GM23338 (cell line): ENCODE measurements around the gene MYL4. TPM values are rescaled to one million over a fixed set of nuclear protein-coding genes. Genes with fewer than 3 reads are reported as not detected.

Experiments used
- ATAC-seq: fragments of 200-7000 bp; cut with Tn5 transposase; 3 replicates; pipeline ENCODE4 v1.9.1; 2020
- DNase-seq: peaks from one replicate; pipeline ENCODE4 v3.0.0-alpha.2; 2015; ENCODE audit warnings: low spot score
- H2AFZ ChIP-seq: fragments of 200-600 bp; sonication (generic); 2 replicates; pipeline ENCODE4 v1.8.0; 2016; ENCODE audit warnings: antibody characterized with exemption, mild to moderate bottlenecking, moderate library complexity
- H3F3A ChIP-seq: fragments of 200-600 bp; sonication (generic); replicated peaks from 2 replicates; pipeline ENCODE4 v1.8.0; 2017; ENCODE audit warnings: antibody characterized with exemption, mixed run types, low read depth
- H3K27ac ChIP-seq: fragments of 200-600 bp; sonication (generic); 2 replicates; pipeline ENCODE4 v1.6.1; 2016; ENCODE audit warnings: low read depth
- H3K27me3 ChIP-seq: fragments of 200-600 bp; sonication (generic); 2 replicates; pipeline ENCODE4 v1.8.0; 2016; ENCODE audit warnings: mild to moderate bottlenecking, mixed run types, moderate library complexity; ENCODE audit not compliant: insufficient read depth
- H3K36me3 ChIP-seq: fragments of 200-600 bp; sonication (generic); 2 replicates; pipeline ENCODE4 v1.8.0; 2016; ENCODE audit warnings: mild to moderate bottlenecking; ENCODE audit not compliant: insufficient read depth
- H3K4me1 ChIP-seq: fragments of 200-600 bp; sonication (generic); 2 replicates; pipeline ENCODE4 v1.8.0; 2016; ENCODE audit warnings: mild to moderate bottlenecking, moderate library complexity; ENCODE audit not compliant: insufficient read depth
- H3K4me2 ChIP-seq: fragments of 200-600 bp; sonication (generic); 2 replicates; pipeline ENCODE4 v1.7.1; 2017; ENCODE audit warnings: mixed run types
- H3K4me3 ChIP-seq: fragments of 200-600 bp; sonication (generic); 2 replicates; pipeline ENCODE4 v1.6.1; 2016; ENCODE audit warnings: mixed run types
- H3K79me2 ChIP-seq: fragments of 200-600 bp; sonication (generic); replicated peaks from 2 replicates; pipeline ENCODE4 v1.8.0; 2017; ENCODE audit warnings: mild to moderate bottlenecking; ENCODE audit not compliant: insufficient read depth
- H3K9me2 ChIP-seq: fragments of 200-600 bp; sonication (generic); 2 replicates; pipeline ENCODE4 v1.8.0; 2017; ENCODE audit not compliant: insufficient read depth
- H4K20me1 ChIP-seq: fragments of 200-600 bp; sonication (generic); replicated peaks from 2 replicates; pipeline ENCODE4 v1.8.0; 2017; ENCODE audit warnings: mild to moderate bottlenecking; ENCODE audit not compliant: insufficient read depth
- H3K27ac Mint-ChIP-seq: 2 replicates; pipeline ENCODE4 v1.8.0; 2020; ENCODE audit warnings: inconsistent platforms, mild to moderate bottlenecking, moderate library complexity, mixed read lengths
- H3K27me3 Mint-ChIP-seq: 3 replicates; pipeline ENCODE4 v1.8.0; 2022; ENCODE audit warnings: low read depth, mild to moderate bottlenecking, moderate library complexity, mixed read lengths, inconsistent platforms; ENCODE audit not compliant: insufficient read depth, poor library complexity
- H3K36me3 Mint-ChIP-seq: 3 replicates; pipeline ENCODE4 v1.8.0; 2021; ENCODE audit warnings: low read depth, mild to moderate bottlenecking, inconsistent platforms, moderate library complexity, mixed read lengths
- H3K4me1 Mint-ChIP-seq: 3 replicates; pipeline ENCODE4 v1.8.0; 2020; ENCODE audit warnings: mild to moderate bottlenecking, inconsistent platforms, mixed read lengths
- H3K4me3 Mint-ChIP-seq: 3 replicates; pipeline ENCODE4 v1.8.0; 2021; ENCODE audit warnings: moderate library complexity, mild to moderate bottlenecking, inconsistent platforms, mixed read lengths
- H3K9me3 Mint-ChIP-seq: 3 replicates; pipeline ENCODE4 v1.8.0; 2020; ENCODE audit warnings: moderate library complexity, mild to moderate bottlenecking, inconsistent platforms, mixed read lengths
- CREB1 ChIP-seq: fragments of 250-450 bp; sonication (Bioruptor Pico); IDR thresholded peaks from 2 replicates; pipeline ENCODE4 v1.5.0; 2020; ENCODE audit warnings: low read depth, mild to moderate bottlenecking, moderate library complexity
- CTCF ChIP-seq, 2 experiments: fragments of 200-600 bp in 1 of 2; sonication (generic) in 1 of 2; conservative IDR thresholded peaks; 2 replicates each; pipeline versions ENCODE4 v1.5.1 to v1.6.1; 2016 to 2017; ENCODE audit warnings: antibody characterized with exemption in 2 of 2, low read depth in 2 of 2, mild to moderate bottlenecking in 2 of 2, moderate library complexity in 1 of 2
- ETS1 ChIP-seq: IDR thresholded peaks from 2 replicates; pipeline ENCODE4 v1.6.1; 2016; ENCODE audit warnings: antibody characterized with exemption
- EZH2 ChIP-seq: fragments of 200-600 bp; sonication (generic); IDR thresholded peaks from one replicate; pipeline ENCODE4 v1.8.0; 2017; ENCODE audit warnings: antibody characterized with exemption, mild to moderate bottlenecking, low read depth; ENCODE audit not compliant: unreplicated experiment
- EZH2phosphoT487 ChIP-seq: fragments of 200-600 bp; sonication (generic); IDR thresholded peaks from one replicate; pipeline ENCODE4 v1.8.1; 2018; ENCODE audit warnings: antibody characterized with exemption; ENCODE audit not compliant: unreplicated experiment
- JUNB ChIP-seq: IDR thresholded peaks from one replicate; pipeline ENCODE4 v1.6.1; 2016; ENCODE audit warnings: antibody characterized with exemption; ENCODE audit not compliant: unreplicated experiment
- NANOG ChIP-seq: IDR thresholded peaks from 2 replicates; pipeline ENCODE4 v1.6.1; 2016; ENCODE audit warnings: antibody characterized with exemption, borderline replicate concordance
- POLR2AphosphoS5 ChIP-seq: IDR thresholded peaks from 2 replicates; pipeline ENCODE4 v1.6.1; 2016; ENCODE audit warnings: antibody characterized with exemption, low read depth
- STAT1 ChIP-seq: IDR thresholded peaks from one replicate; pipeline ENCODE4 v1.6.1; 2016; ENCODE audit warnings: antibody characterized with exemption; ENCODE audit not compliant: unreplicated experiment
- ZNF114 ChIP-seq: fragments of 250-450 bp; sonication (Bioruptor Pico); IDR thresholded peaks from 2 replicates; pipeline ENCODE4 v1.5.0; 2020; ENCODE audit warnings: mild to moderate bottlenecking, moderate library complexity
- ZNF331 ChIP-seq: fragments of 250-450 bp; sonication (Bioruptor Pico); IDR thresholded peaks from 2 replicates; pipeline ENCODE4 v1.5.0; 2020; ENCODE audit warnings: low read depth, mild to moderate bottlenecking, moderate library complexity
- polyA plus RNA-seq: library from polyadenylated mRNA; unstranded; fragments of >200 nt; fragmentation: Nextera tagmentation; extraction: Ambion mirVana; gene quantifications from 2 replicates; pipeline ENCODE4 v1.2.1, GENCODE V29; 2016
- total RNA-seq: library from RNA; depleted of rRNA; stranded (reverse); fragments of >200 nt; shearing (Covaris generic); gene quantifications from 2 replicates; pipeline ENCODE4 v1.2.3, GENCODE V29; 2014
- TF ChIP-seq, protein P1 (sequence below): IDR thresholded peaks from one replicate; pipeline ENCODE4 v1.6.1; 2018; ENCODE audit warnings: antibody characterized with exemption; ENCODE audit not compliant: unreplicated experiment

MYL4 gene
- total and polyA plus RNA-seq, 2 experiments from 2014 or later: 0.44 TPM; not detected in 1

DNA sequence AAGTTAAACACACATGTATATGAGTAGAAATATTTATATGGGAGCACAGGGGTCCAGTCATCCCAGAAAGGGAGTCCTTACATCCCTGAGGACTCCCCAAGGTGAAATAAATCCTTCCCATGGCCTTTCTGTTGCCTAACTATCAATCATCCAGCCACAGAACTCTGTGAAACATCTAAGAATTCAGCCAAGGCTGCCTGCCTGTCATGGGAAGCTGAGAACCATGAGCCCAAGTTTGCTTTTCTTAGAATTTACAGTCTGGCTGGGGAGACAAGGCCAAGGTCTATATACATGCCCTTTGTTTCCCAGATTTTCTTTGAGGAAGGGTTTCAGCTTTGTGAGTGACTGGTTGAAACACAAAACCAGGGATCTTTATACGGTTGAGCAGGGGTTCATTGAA, 15.8 kb downstream of the MYL4 start (continued):
- TF ChIP-seq, protein P1, sequence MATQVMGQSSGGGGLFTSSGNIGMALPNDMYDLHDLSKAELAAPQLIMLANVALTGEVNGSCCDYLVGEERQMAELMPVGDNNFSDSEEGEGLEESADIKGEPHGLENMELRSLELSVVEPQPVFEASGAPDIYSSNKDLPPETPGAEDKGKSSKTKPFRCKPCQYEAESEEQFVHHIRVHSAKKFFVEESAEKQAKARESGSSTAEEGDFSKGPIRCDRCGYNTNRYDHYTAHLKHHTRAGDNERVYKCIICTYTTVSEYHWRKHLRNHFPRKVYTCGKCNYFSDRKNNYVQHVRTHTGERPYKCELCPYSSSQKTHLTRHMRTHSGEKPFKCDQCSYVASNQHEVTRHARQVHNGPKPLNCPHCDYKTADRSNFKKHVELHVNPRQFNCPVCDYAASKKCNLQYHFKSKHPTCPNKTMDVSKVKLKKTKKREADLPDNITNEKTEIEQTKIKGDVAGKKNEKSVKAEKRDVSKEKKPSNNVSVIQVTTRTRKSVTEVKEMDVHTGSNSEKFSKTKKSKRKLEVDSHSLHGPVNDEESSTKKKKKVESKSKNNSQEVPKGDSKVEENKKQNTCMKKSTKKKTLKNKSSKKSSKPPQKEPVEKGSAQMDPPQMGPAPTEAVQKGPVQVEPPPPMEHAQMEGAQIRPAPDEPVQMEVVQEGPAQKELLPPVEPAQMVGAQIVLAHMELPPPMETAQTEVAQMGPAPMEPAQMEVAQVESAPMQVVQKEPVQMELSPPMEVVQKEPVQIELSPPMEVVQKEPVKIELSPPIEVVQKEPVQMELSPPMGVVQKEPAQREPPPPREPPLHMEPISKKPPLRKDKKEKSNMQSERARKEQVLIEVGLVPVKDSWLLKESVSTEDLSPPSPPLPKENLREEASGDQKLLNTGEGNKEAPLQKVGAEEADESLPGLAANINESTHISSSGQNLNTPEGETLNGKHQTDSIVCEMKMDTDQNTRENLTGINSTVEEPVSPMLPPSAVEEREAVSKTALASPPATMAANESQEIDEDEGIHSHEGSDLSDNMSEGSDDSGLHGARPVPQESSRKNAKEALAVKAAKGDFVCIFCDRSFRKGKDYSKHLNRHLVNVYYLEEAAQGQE: no peak
- no peak for TF ChIP-seq CTCF (conservative IDR thresholded peaks at IDR 0.05; ENCODE audit: low read depth in 2 of 2)
- TF ChIP-seq EZH2: no peak
- no peak for TF ChIP-seq EZH2phosphoT487
- TF ChIP-seq ZNF331 (CRISPR knock-in tag): no peak

GRCh38 chr17:47225436-47225858, 16.3 kb downstream of the MYL4 start:
- no peaks in the 10 kb centered on the region for H4K20me1 ChIP-seq
- Mint-ChIP-seq H3K4me1 (peaks cover 16% of the 10 kb centered on the region), H3K4me3 (no peak overlapping the region), H3K27ac (no peak overlapping the region), H3K9me3 (peaks cover 16% of the 10 kb centered on the region), H3K36me3 (peaks cover 7% of the 10 kb centered on the region; the same call in 2 of the 3 replicates), H3K27me3 (peaks cover 16% of the 10 kb centered on the region)
- H3K27ac ChIP-seq: no peak overlapping the region
- no peak for ATAC-seq
- H3K4me1 ChIP-seq: peaks cover 11% of the 10 kb centered on the region; the same call in 1 of the 2 replicates
- no peaks in the 10 kb centered on the region for H3K79me2 ChIP-seq
- H3K27me3 ChIP-seq: peaks cover 5% of the 10 kb centered on the region
- no peaks in the 10 kb centered on the region for H3K36me3 ChIP-seq
- H3F3A ChIP-seq: no peaks in the 10 kb centered on the region
- H3K4me3 ChIP-seq: no peak overlapping the region
- no peak for DNase-seq
- no peaks in the 10 kb centered on the region for H3K9me2 ChIP-seq
- no peak overlapping the region for H3K4me2 ChIP-seq
- no peak overlapping the region for H2AFZ ChIP-seq
- no peak for TF ChIP-seq ZNF331 (CRISPR knock-in tag)
- no peak for TF ChIP-seq NANOG
- no peak for TF ChIP-seq CTCF (conservative IDR thresholded peaks at IDR 0.05; ENCODE audit: low read depth in 2 of 2)
- no peak for TF ChIP-seq POLR2AphosphoS5
- TF ChIP-seq CREB1 (CRISPR knock-in tag): no peak
- no peak for TF ChIP-seq ETS1
- no peak for TF ChIP-seq EZH2phosphoT487
- TF ChIP-seq JUNB: no peak
- TF ChIP-seq, protein P1: no peak
- TF ChIP-seq EZH2: no peak
- TF ChIP-seq ZNF114: no peak
- TF ChIP-seq STAT1: no peak
